Measurements from ENCODE around the gene ATF2.

ATF2 gene

DNA sequence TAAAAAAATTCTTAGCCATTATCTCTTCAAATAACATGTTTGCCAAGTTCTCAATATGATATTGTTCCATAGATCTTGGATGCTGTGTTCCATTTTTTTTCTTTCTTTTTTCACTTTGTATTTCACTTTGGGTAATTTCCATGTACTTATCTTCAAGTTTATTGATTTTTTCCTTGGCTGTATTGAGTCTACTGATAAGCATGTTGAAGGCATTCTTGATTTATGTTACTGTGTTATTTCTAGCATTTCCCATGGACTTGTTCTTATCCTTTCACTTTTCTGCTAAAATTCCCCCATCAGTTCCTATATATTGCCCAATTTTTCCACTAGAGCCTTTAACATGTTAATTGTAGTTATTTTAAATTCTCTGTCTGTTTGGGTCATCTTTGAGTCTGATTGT is 112.0 kb downstream of the ATF2 start:
- Histone ChIP-seq H3K36me3 (ENCODE audit: low read depth) (no peaks in the 10 kb centered on the region), H3K9me3 (ENCODE audit: severe bottlenecking) (no peaks in the 10 kb centered on the region), H3K27me3 (ENCODE audit: insufficient read depth, poor library complexity, severe bottlenecking) (no peaks in the 10 kb centered on the region), H3K4me3 (ENCODE audit: severe bottlenecking) (no peak overlapping the region), H3K27ac (ENCODE audit: poor library complexity, severe bottlenecking) (no peak overlapping the region), H3K4me1 (ENCODE audit: insufficient read depth, poor library complexity, severe bottlenecking) (no peaks in the 10 kb centered on the region)
- TF ChIP-seq, protein P1, sequence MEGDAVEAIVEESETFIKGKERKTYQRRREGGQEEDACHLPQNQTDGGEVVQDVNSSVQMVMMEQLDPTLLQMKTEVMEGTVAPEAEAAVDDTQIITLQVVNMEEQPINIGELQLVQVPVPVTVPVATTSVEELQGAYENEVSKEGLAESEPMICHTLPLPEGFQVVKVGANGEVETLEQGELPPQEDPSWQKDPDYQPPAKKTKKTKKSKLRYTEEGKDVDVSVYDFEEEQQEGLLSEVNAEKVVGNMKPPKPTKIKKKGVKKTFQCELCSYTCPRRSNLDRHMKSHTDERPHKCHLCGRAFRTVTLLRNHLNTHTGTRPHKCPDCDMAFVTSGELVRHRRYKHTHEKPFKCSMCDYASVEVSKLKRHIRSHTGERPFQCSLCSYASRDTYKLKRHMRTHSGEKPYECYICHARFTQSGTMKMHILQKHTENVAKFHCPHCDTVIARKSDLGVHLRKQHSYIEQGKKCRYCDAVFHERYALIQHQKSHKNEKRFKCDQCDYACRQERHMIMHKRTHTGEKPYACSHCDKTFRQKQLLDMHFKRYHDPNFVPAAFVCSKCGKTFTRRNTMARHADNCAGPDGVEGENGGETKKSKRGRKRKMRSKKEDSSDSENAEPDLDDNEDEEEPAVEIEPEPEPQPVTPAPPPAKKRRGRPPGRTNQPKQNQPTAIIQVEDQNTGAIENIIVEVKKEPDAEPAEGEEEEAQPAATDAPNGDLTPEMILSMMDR (IDR thresholded peaks at IDR 0.05; ENCODE audit: poor library complexity, severe bottlenecking) = no peak
- DNase-seq (ENCODE audit: low spot score) = no peak
- no peak for ATAC-seq (ENCODE audit: low read depth)

DNA sequence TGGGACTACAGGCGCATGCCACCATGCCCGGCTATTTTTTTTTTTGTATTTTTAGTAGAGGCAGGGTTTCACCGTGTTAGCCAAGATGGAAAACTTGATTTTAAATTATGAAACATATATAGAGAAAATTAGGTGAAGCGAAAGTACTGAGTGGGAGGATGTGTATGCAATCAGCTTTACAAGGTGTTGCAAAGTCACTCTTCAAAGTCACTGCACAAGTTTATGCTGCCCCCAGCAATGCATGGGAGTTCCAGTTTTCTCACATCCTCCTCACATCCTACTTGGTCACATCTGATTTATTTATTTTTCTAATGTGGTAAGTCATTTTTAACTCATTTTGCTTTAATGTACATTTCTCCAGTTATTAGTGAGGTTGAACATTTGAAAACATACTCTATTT is 113.7 kb downstream of the ATF2 start:
- ATAC-seq (ENCODE audit: low read depth) = no peak
- no peak overlapping the region for H3K4me3 ChIP-seq (ENCODE audit: severe bottlenecking)

DNA sequence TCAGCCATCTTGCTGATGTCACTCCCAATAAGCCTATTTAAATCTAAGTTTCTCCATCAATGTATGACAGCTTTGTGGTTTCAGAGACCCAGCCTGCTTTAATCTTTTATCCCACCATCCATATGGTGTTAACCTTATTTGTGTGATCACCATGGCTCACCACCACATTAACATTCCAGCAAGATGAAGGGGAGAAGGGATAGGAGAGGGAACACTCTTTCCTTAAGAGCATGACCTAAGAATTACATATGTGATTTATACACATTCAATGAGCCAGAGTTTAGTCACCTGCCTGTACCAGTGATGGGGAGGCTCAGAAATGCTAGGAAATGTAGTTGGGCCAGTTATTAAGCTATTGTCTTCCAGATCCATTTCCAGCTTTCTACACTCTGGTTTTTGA is 118.3 kb downstream of the ATF2 start:
- TF ChIP-seq, protein P1 (IDR thresholded peaks at IDR 0.05; ENCODE audit: poor library complexity, severe bottlenecking) = no peak
- Histone ChIP-seq H3K9me3 (ENCODE audit: severe bottlenecking) (no peaks in the 10 kb centered on the region), H3K4me1 (ENCODE audit: insufficient read depth, poor library complexity, severe bottlenecking) (no peaks in the 10 kb centered on the region), H3K36me3 (ENCODE audit: low read depth) (no peaks in the 10 kb centered on the region), H3K27me3 (ENCODE audit: insufficient read depth, poor library complexity, severe bottlenecking) (no peaks in the 10 kb centered on the region), H3K4me3 (ENCODE audit: severe bottlenecking) (no peak overlapping the region), H3K27ac (ENCODE audit: poor library complexity, severe bottlenecking) (no peak overlapping the region)
- DNase-seq (ENCODE audit: low spot score) (no peak), ATAC-seq (ENCODE audit: low read depth) (no peak; the same call in 2 of the 3 replicates)

More for the DNA sequence above, 113.7 kb downstream of the ATF2 start:
- Histone ChIP-seq H3K9me3 (ENCODE audit: severe bottlenecking) (no peaks in the 10 kb centered on the region), H3K27ac (ENCODE audit: poor library complexity, severe bottlenecking) (no peak overlapping the region), H3K4me1 (ENCODE audit: insufficient read depth, poor library complexity, severe bottlenecking) (no peaks in the 10 kb centered on the region), H3K36me3 (ENCODE audit: low read depth) (no peaks in the 10 kb centered on the region), H3K27me3 (ENCODE audit: insufficient read depth, poor library complexity, severe bottlenecking) (no peaks in the 10 kb centered on the region)
- no peak for DNase-seq (ENCODE audit: low spot score)
- TF ChIP-seq, protein P1 (IDR thresholded peaks at IDR 0.05; ENCODE audit: poor library complexity, severe bottlenecking) = no peak

DNA sequence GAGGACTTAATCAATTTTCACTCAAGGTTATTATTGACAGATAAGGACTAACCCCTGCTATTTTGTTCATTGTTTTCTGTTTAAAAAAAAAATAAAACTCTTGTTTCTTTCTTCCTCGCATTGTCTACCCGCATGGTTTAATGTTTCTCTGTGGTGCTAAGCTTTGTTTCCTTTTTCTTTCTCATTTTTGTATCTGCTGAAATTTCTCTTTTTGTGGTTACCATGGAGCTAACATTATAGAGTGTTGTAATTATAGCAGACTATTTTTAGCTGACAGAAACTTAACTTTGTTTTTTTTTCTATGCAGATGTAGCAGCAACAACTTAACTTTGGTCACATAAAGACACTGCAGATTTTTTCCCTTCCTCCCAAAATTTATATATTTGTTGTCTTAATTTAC is 119.7 kb downstream of the ATF2 start:
- Histone ChIP-seq H3K4me3 (ENCODE audit: severe bottlenecking) (no peak overlapping the region), H3K9me3 (ENCODE audit: severe bottlenecking) (no peaks in the 10 kb centered on the region), H3K36me3 (ENCODE audit: low read depth) (no peaks in the 10 kb centered on the region), H3K27ac (ENCODE audit: poor library complexity, severe bottlenecking) (no peak overlapping the region), H3K4me1 (ENCODE audit: insufficient read depth, poor library complexity, severe bottlenecking) (no peaks in the 10 kb centered on the region), H3K27me3 (ENCODE audit: insufficient read depth, poor library complexity, severe bottlenecking) (no peaks in the 10 kb centered on the region)
- no peak for ATAC-seq (ENCODE audit: low read depth)
- TF ChIP-seq, protein P1 (IDR thresholded peaks at IDR 0.05; ENCODE audit: poor library complexity, severe bottlenecking) = no peak
- no peak for DNase-seq (ENCODE audit: low spot score)

DNA sequence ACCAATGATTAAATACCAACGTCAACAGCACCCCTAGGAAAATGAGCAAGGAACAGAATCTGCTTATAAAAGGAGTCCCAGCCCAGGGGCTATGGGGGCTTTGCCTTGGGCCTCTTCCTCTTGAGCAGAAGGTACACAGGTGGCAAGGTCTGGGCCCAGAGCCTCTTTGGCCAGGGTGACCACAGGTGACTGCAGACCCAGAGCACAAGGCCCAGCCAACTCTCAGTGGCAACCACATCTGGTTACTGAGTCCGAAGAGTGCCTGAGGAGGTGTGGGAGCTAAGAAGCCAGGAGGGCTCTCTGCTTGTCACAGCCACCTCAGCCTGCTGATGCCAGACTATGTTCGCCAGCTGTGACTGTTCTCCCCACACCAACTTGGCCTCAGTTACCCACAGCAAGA is 128.5 kb downstream of the ATF2 start:
- TF ChIP-seq, protein P1 (IDR thresholded peaks at IDR 0.05; ENCODE audit: poor library complexity, severe bottlenecking) = no peak
- Histone ChIP-seq H3K27me3 (ENCODE audit: insufficient read depth, poor library complexity, severe bottlenecking) (no peaks in the 10 kb centered on the region), H3K27ac (ENCODE audit: poor library complexity, severe bottlenecking) (no peak overlapping the region), H3K36me3 (ENCODE audit: low read depth) (0 out of 2 replicates have a peak, but pooled peaks cover 3% of the 10 kb centered on the region), H3K4me3 (ENCODE audit: severe bottlenecking) (no peak overlapping the region), H3K4me1 (ENCODE audit: insufficient read depth, poor library complexity, severe bottlenecking) (no peaks in the 10 kb centered on the region), H3K9me3 (ENCODE audit: severe bottlenecking) (no peaks in the 10 kb centered on the region)
- ATAC-seq (ENCODE audit: low read depth) (no peak), DNase-seq (ENCODE audit: low spot score) (no peak)

All from RWPE2 (cell line).